ENCODE results near the gene FOXC1.

DNA sequence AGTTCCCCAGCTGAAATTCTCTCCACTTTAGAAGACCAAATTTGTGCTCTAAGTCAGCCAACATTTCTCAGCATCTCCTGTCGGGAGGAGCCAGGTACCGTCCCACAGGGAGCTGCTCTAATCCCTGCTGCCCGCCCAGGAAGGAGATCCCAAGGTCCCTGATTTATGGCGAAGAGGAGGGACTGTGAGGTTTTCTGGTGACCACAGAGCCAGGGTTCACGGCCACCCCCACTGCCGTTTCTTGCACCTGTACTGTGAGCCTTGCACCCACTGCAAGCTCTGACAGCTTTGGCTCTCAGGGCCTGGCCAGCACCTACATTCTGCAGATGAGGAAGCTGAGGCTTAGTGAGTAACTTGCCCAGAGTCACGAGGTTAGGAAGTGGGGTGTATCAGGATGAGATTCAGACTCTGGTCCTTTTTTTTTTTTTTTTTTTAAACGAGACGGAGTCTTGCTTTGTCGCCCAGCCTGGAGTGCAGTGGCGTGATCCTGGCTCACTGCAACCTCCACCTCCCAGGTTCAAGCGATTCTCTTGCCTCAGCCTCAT, 34.9 kb downstream of the FOXC1 start:
- TF ChIP-seq CTCF (IDR thresholded peaks at IDR 0.05), result no peak
- no peak for TF ChIP-seq POLR2A (IDR thresholded peaks at IDR 0.05)

Measured in vagina (tissue), 2 donors.